Endothelial cell of umbilical vein (primary cell): ENCODE data around the gene URM1. TPM values are rescaled to one million over a fixed set of nuclear protein-coding genes. Genes with fewer than 3 reads are reported as not detected.

Experiments
- BruUV-seq: library from RNA; stranded (reverse); fragments of 400-500 nt; replicated peaks from 2 replicates; lab custom pipeline; 2021; lab: Mats Ljungman, UMichigan
- CTCF ChIA-PET: fragments of 300-600, 350-600 bp; sonication (Branson Sonifier 250); formaldehyde crosslinking; loops from one replicate; lab custom pipeline; 2021; ENCODE audit warnings: antibody characterized with exemption, inconsistent platforms; lab: Charles Lee
- POLR2A ChIA-PET: fragments of 300-600, 350-600 bp; sonication (Branson Sonifier 250); formaldehyde crosslinking; loops from one replicate; lab custom pipeline; 2021; ENCODE audit warnings: antibody characterized with exemption, inconsistent platforms; lab: Charles Lee
- DNase-seq: peaks from one replicate; pipeline ENCODE4 v3.0.0-alpha.2; 2011; ENCODE audit warnings: low read depth, low spot score
- FAIRE-seq: peaks from 2 replicates; lab custom pipeline; 2011; peaks lifted over from hg19 to GRCh38; lab: Jason Lieb, UNC
- H2AFZ ChIP-seq: 2 replicates; pipeline ENCODE4 v1.6.0; 2012; ENCODE audit warnings: low read depth, low read length, control low read depth, inconsistent platforms
- H3K27ac ChIP-seq: 2 replicates; pipeline ENCODE4 v1.5.1; 2011; ENCODE audit warnings: low read depth, mild to moderate bottlenecking, control low read depth, low read length, moderate library complexity; ENCODE audit not compliant: insufficient read depth
- H3K27me3 ChIP-seq, 2 experiments: 2 replicates each; pipeline versions ENCODE4 v1.6.0 to v1.6.1; 2011; ENCODE audit warnings: low read length in 2 of 2, mixed read lengths in 1 of 2; ENCODE audit not compliant: control insufficient read depth in 2 of 2, insufficient read depth in 2 of 2
- H3K36me3 ChIP-seq, 2 experiments: 2 replicates in 1 of 2; 3 replicates in 1 of 2; pipeline ENCODE4 v1.5.1; 2011; ENCODE audit warnings: low read length in 2 of 2, mild to moderate bottlenecking in 1 of 2, moderate library complexity in 1 of 2; ENCODE audit not compliant: control insufficient read depth in 2 of 2, insufficient read depth in 2 of 2; ENCODE audit errors: extremely low read depth in 1 of 2
- H3K4me1 ChIP-seq: 3 replicates; pipeline ENCODE4 v1.5.1; 2011; ENCODE audit warnings: mild to moderate bottlenecking, low read length; ENCODE audit not compliant: control insufficient read depth, insufficient read depth; ENCODE audit errors: extremely low read depth
- H3K4me2 ChIP-seq: 2 replicates; pipeline ENCODE4 v1.6.1; 2011; ENCODE audit warnings: low read length, control low read depth, mixed read lengths; ENCODE audit not compliant: insufficient read depth
- H3K4me3 ChIP-seq, 3 experiments: fragments of 200-600 bp in 1 of 3; sonication (generic), shearing (Covaris generic) in 1 of 3; replicated peaks in 1 of 3; 2 replicates each; pipeline ENCODE4 v1.5.1; 2011 to 2016; ENCODE audit warnings: control low read depth in 3 of 3, low read length in 3 of 3, mild to moderate bottlenecking in 2 of 3, inconsistent platforms in 1 of 3, low read depth in 1 of 3, moderate library complexity in 1 of 3; ENCODE audit not compliant: insufficient read depth in 1 of 3
- H3K79me2 ChIP-seq: 2 replicates; pipeline ENCODE4 v1.6.0; 2012; ENCODE audit warnings: low read length, inconsistent platforms; ENCODE audit not compliant: control insufficient read depth, insufficient read depth
- H3K9ac ChIP-seq: replicated peaks from 2 replicates; pipeline ENCODE3; 2011; ENCODE audit warnings: low read length, control low read depth; ENCODE audit not compliant: insufficient read depth; ENCODE audit errors: extremely low read depth
- H3K9me1 ChIP-seq: replicated peaks from 3 replicates; pipeline ENCODE4 v1.6.0; 2011; ENCODE audit warnings: mild to moderate bottlenecking, low read length; ENCODE audit not compliant: control insufficient read depth, insufficient read depth; ENCODE audit errors: extremely low read depth
- H3K9me3 ChIP-seq: replicated peaks from 2 replicates; pipeline ENCODE4 v1.5.1; 2012; ENCODE audit warnings: low read length, inconsistent platforms; ENCODE audit not compliant: control insufficient read depth, insufficient read depth
- H4K20me1 ChIP-seq: replicated peaks from 2 replicates; pipeline ENCODE3; 2011; ENCODE audit warnings: mild to moderate bottlenecking, low read length; ENCODE audit not compliant: control insufficient read depth, insufficient read depth; ENCODE audit errors: extremely low read depth
- EZH2 ChIP-seq: IDR thresholded peaks from 2 replicates; pipeline ENCODE4 v1.6.1; 2012; ENCODE audit warnings: borderline replicate concordance, low read depth, mild to moderate bottlenecking, moderate library complexity, low read length, inconsistent platforms; ENCODE audit not compliant: severe bottlenecking
- FOS ChIP-seq: IDR thresholded peaks from 2 replicates; pipeline ENCODE4 v1.6.1; 2011; ENCODE audit warnings: mild to moderate bottlenecking, low read length, moderate library complexity, borderline replicate concordance; ENCODE audit not compliant: insufficient read depth
- GATA2 ChIP-seq: IDR thresholded peaks from 2 replicates; pipeline ENCODE4 v1.7.0; 2011; ENCODE audit warnings: low read depth, mild to moderate bottlenecking, moderate library complexity, mixed read lengths, low read length; ENCODE audit not compliant: insufficient read length, insufficient read depth
- JUN ChIP-seq: IDR thresholded peaks from 2 replicates; pipeline ENCODE4 v1.6.1; 2011; ENCODE audit warnings: borderline replicate concordance, low read depth; ENCODE audit not compliant: insufficient read length, insufficient read depth
- MAX ChIP-seq: IDR thresholded peaks from 2 replicates; pipeline ENCODE4 v1.6.1; 2011; ENCODE audit not compliant: insufficient read depth, insufficient read length
- MYC ChIP-seq: IDR thresholded peaks from one replicate; pipeline ENCODE4 v1.6.1; 2011; ENCODE audit warnings: mild to moderate bottlenecking, low read depth, low read length
- POLR2A ChIP-seq: IDR thresholded peaks from 2 replicates; pipeline ENCODE4 v1.6.1; 2012; ENCODE audit warnings: low read depth, mild to moderate bottlenecking, control low read depth, low read length
- POLR2AphosphoS5 ChIP-seq: IDR thresholded peaks from 2 replicates; pipeline ENCODE4 v1.6.1; 2012; ENCODE audit warnings: low read depth, mild to moderate bottlenecking, control low read depth, low read length, moderate library complexity; ENCODE audit not compliant: insufficient read depth
- dilution Hi-C: fragments of 300-500 bp; cut with MboI; formaldehyde crosslinking; loops from one replicate; pipeline ENCODE4 v1.15.0; 2019; ENCODE audit warnings: low sequenced_read_pairs; ENCODE audit not compliant: extremely low pct_ligation_motif_present
- intact Hi-C: fragments of 100-400 bp; cut with micrococcal nuclease; formaldehyde crosslinking; loops from one replicate; pipeline ENCODE4 v1.10.0; 2022
- polyA plus RNA-seq, 4 experiments: library from polyadenylated mRNA; depleted of rRNA in 3 of 4; stranded (reverse) in 3 of 4; unstranded in 1 of 4; fragments of >200 nt; gene quantifications; 2 replicates each; pipeline versions ENCODE4 v1.2.1 to v1.2.3, GENCODE V29; 2011 to 2012; ENCODE audit warnings: missing spikeins in 1 of 4
- total RNA-seq: library from RNA; stranded (reverse); gene quantifications from 2 replicates; pipeline ENCODE4 v1.2.3, GENCODE V29; 2021
- TF ChIP-seq, protein P1 (sequence below), 2 donors: IDR thresholded peaks; 1 replicate in 1 of 2; 2 replicates in 1 of 2; pipeline ENCODE4 v1.5.1; 2011; ENCODE audit warnings: low read length in 2 of 2, mild to moderate bottlenecking in 2 of 2, moderate library complexity in 2 of 2, control low read depth in 1 of 2, inconsistent platforms in 1 of 2, low read depth in 1 of 2; ENCODE audit not compliant: insufficient read depth in 1 of 2; ENCODE audit errors: extremely low read depth in 1 of 2

The URM1 gene
- total and polyA plus RNA-seq, 2 donors (not counting 3 experiments of a cell fraction or from before 2014, with no cell fraction given): 86.5 to 100 TPM

DNA sequence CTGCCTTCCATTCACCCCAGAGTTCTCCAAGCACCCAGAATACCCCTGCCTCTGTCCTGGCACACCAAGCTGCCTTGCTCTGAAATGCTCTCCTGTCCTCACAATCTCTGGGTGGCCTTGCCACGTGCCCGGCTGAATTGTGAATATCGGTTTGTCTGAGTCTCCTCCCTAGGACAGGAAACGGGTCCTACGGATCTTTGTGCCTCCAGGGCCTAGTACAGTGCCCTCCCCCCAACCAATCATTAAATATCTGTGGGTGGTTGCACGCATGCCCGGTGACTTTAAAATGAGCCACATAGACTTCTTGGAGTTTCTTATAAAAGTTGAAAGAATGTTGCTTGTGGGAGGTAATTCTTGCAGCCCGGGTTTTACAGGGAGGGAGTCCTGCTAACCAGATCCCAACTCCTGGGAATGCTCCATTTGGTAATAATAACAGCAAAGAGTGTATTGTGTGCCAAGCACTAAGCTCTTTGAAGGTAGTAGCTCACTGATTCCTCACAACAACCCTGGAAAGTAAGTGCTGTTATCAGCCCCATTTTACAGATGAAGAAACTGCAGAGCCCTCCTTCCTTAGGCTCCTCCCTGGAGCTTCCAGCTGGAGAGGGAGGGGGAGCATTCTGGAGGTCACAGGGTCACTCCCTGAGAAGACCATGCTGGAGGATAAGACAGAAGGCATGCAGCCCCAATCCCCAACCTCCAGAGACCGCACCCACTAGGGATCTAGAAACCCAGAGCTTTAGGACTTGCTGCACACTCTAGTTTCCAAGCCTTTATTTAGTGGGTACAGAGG is 23.4 kb downstream of the URM1 start:
- H2AFZ ChIP-seq: no peak overlapping the region
- no TSS peak for BruUV-seq
- peaks cover 5% of the 10 kb centered on the region for H3K4me1 ChIP-seq
- no peaks in the 10 kb centered on the region for H3K79me2 ChIP-seq
- TF ChIP-seq, protein P1, sequence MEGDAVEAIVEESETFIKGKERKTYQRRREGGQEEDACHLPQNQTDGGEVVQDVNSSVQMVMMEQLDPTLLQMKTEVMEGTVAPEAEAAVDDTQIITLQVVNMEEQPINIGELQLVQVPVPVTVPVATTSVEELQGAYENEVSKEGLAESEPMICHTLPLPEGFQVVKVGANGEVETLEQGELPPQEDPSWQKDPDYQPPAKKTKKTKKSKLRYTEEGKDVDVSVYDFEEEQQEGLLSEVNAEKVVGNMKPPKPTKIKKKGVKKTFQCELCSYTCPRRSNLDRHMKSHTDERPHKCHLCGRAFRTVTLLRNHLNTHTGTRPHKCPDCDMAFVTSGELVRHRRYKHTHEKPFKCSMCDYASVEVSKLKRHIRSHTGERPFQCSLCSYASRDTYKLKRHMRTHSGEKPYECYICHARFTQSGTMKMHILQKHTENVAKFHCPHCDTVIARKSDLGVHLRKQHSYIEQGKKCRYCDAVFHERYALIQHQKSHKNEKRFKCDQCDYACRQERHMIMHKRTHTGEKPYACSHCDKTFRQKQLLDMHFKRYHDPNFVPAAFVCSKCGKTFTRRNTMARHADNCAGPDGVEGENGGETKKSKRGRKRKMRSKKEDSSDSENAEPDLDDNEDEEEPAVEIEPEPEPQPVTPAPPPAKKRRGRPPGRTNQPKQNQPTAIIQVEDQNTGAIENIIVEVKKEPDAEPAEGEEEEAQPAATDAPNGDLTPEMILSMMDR (IDR thresholded peaks at IDR 0.05; ENCODE audit: extremely low read depth in 1 of 2, insufficient read depth in 1 of 2, low read depth in 1 of 2, low read length in 2 of 2): no peak
- TF ChIP-seq JUN (no peak), POLR2A (no peak), MYC (no peak), GATA2 (no peak), FOS (no peak), POLR2AphosphoS5 (no peak), EZH2 (no peak), MAX (no peak)
- H3K36me3 ChIP-seq: peaks cover 2 to 3% of the 10 kb centered on the region in 2 experiments
- ChIA-PET CTCF (interaction anchor here (1.1 to 3.3 kb wide), 3 partner anchors 26 to 44 kb away, joined by 3 to 10 read pairs (median 9); partner anchors contain the start of gene CERCAM), POLR2A (no interaction called here)
- intact Hi-C loops: no loop called here
- no peak for FAIRE-seq
- no peak overlapping the region for H3K4me3 ChIP-seq
- H4K20me1 ChIP-seq: no peaks in the 10 kb centered on the region
- DNase-seq: no peak
- no peaks in the 10 kb centered on the region for H3K27me3 ChIP-seq
- no peaks in the 10 kb centered on the region for H3K9me1 ChIP-seq
- dilution Hi-C loops: no loop called here
- H3K9me3 ChIP-seq: no peaks in the 10 kb centered on the region
- H3K4me2 ChIP-seq: no peak overlapping the region
- H3K9ac ChIP-seq: no peak overlapping the region
- no peak overlapping the region for H3K27ac ChIP-seq
